C1 segment of cervical spinal cord (tissue), 14 donors: ENCODE measurements around the gene D2HGDH.
"Not testable (repeated sequence)": the region's sequence is repeated elsewhere in the genome, so short reads cannot be mapped to it uniquely, and the experiment has no call there.

ENCODE experiments used
- DNase-seq, 14 donors: peaks; one replicate each; lab custom pipeline; 2025; lab: John Stamatoyannopoulos, UW

The D2HGDH gene

GRCh38 chr2:241724975-241725870 is 9.2 kb upstream of the D2HGDH start:
- DNase-seq = no peak

- no peak for DNase-seq
Measured at GRCh38 chr2:241726459-241726858, 8.0 kb upstream of the D2HGDH start.

- DNase-seq = no peak
Measured at GRCh38 chr2:241728000-241728399, 6.4 kb upstream of the D2HGDH start.

GRCh38 chr2:241728627-241729026 is 5.8 kb upstream of the D2HGDH start:
- DNase-seq = peak in 12 of 14 donors; percentile 5 to 75 (median 29)

- DNase-seq = no peak
Measured at GRCh38 chr2:241729868-241730267, 4.6 kb upstream of the D2HGDH start.

- DNase-seq = no peak
Measured at GRCh38 chr2:241730671-241731293, 3.6 kb upstream of the D2HGDH start.

GRCh38 chr2:241732513-241733186 is 1.8 kb upstream of the D2HGDH start:
- DNase-seq = peak in 4 of 14 donors; percentile 4 to 58 (median 26)

- no peak for DNase-seq
Measured at GRCh38 chr2:241733391-241734207, 831 bp upstream of the D2HGDH start.

GRCh38 chr2:241734208-241734466 is 293 bp upstream of the D2HGDH start:
- no peak for DNase-seq

GRCh38 chr2:241736111-241736510 is 1.7 kb downstream of the D2HGDH start:
- no peak for DNase-seq

- no peak for DNase-seq
Measured at GRCh38 chr2:241738040-241738686, 3.7 kb downstream of the D2HGDH start.

- no peak for DNase-seq
Measured at GRCh38 chr2:241739177-241739576, 4.7 kb downstream of the D2HGDH start.

- DNase-seq = no peak
Measured at GRCh38 chr2:241739651-241740050, 5.2 kb downstream of the D2HGDH start.

GRCh38 chr2:241741016-241741415 is 6.6 kb downstream of the D2HGDH start:
- DNase-seq = no peak

GRCh38 chr2:241742320-241742939 is 8.0 kb downstream of the D2HGDH start:
- DNase-seq = no peak

- DNase-seq = not testable (repeated sequence)
Measured at GRCh38 chr2:241743008-241743407, 8.6 kb downstream of the D2HGDH start.

- DNase-seq = no peak
Measured at GRCh38 chr2:241743620-241744019, 9.2 kb downstream of the D2HGDH start.

GRCh38 chr2:241744028-241744754 is 9.8 kb downstream of the D2HGDH start:
- DNase-seq = no peak

- no peak for DNase-seq
Measured at GRCh38 chr2:241745276-241745675, 10.8 kb downstream of the D2HGDH start.

GRCh38 chr2:241746084-241746483 is 11.7 kb downstream of the D2HGDH start:
- no peak for DNase-seq
